ENCODE results near the gene ALG8. TPM values are rescaled to one million over a fixed set of nuclear protein-coding genes. Genes with fewer than 3 reads are reported as not detected.

ALG8 gene
- total RNA-seq, 3 donors from 2014 or later (not counting 1 experiment from before 2014, with no cell fraction given), result 19.2 to 20.1 (median 19.8) TPM

- H3K27me3 Mint-ChIP-seq (ENCODE audit: low read depth in 2 of 2), result no peaks in the 10 kb centered on the region
- no peaks in the 10 kb centered on the region for H3K27me3 ChIP-seq (ENCODE audit: control insufficient read depth, insufficient read depth, low read length)
- no peaks in the 10 kb centered on the region for H3K9me3 Mint-ChIP-seq
- no peaks in the 10 kb centered on the region for H3K4me1 Mint-ChIP-seq
- H3K36me3 ChIP-seq (ENCODE audit: control insufficient read depth, insufficient read depth, low read length), result no peaks in the 10 kb centered on the region
- H3K4me3 Mint-ChIP-seq, result no peak overlapping the region
- no peaks in the 10 kb centered on the region for H3K4me1 ChIP-seq (ENCODE audit: control insufficient read depth, insufficient read depth, low read length)
- TF ChIP-seq CTCF (IDR thresholded peaks at IDR 0.05), result no peak
- ATAC-seq (no peak), DNase-seq (no peak)
- no peak overlapping the region for H3K27ac Mint-ChIP-seq
- H3K9me3 ChIP-seq (ENCODE audit: control insufficient read depth, insufficient read depth, low read length), result no peaks in the 10 kb centered on the region
- H3K4me3 ChIP-seq (ENCODE audit: low read length), result no peak overlapping the region
- intact Hi-C loops (cut with micrococcal nuclease), result no loop called here
- H3K27ac ChIP-seq (ENCODE audit: low read length), result no peak overlapping the region
- WGBS (ENCODE audit: insufficient coverage), result 80% methylated on average over 2 of the region's 3 CpGs
- H3K36me3 Mint-ChIP-seq, result no peaks in the 10 kb centered on the region
Observed at GRCh38 chr11:78056093-78056492, 83.3 kb downstream of the ALG8 start.

- TF ChIP-seq CTCF (IDR thresholded peaks at IDR 0.05), result no peak
- no peaks in the 10 kb centered on the region for H3K4me1 ChIP-seq (ENCODE audit: control insufficient read depth, insufficient read depth, low read length)
- no peaks in the 10 kb centered on the region for H3K36me3 ChIP-seq (ENCODE audit: control insufficient read depth, insufficient read depth, low read length)
- no peak for DNase-seq
- no peaks in the 10 kb centered on the region for H3K4me1 Mint-ChIP-seq
- no peaks in the 10 kb centered on the region for H3K36me3 Mint-ChIP-seq
- H3K27ac ChIP-seq (ENCODE audit: low read length), result no peak overlapping the region
- H3K27ac Mint-ChIP-seq, result no peak overlapping the region
- intact Hi-C loops (cut with micrococcal nuclease), result no loop called here
- H3K4me3 ChIP-seq (ENCODE audit: low read length), result no peak overlapping the region
- H3K9me3 ChIP-seq (ENCODE audit: control insufficient read depth, insufficient read depth, low read length), result no peaks in the 10 kb centered on the region
- no peak overlapping the region for H3K4me3 Mint-ChIP-seq
- H3K9me3 Mint-ChIP-seq, result no peaks in the 10 kb centered on the region
- WGBS (ENCODE audit: insufficient coverage), result 90% methylated on average over 4 of the region's 4 CpGs
- ATAC-seq, result no peak
- no peaks in the 10 kb centered on the region for H3K27me3 Mint-ChIP-seq (ENCODE audit: low read depth in 2 of 2)
- no peaks in the 10 kb centered on the region for H3K27me3 ChIP-seq (ENCODE audit: control insufficient read depth, insufficient read depth, low read length)
Observed at GRCh38 chr11:78054971-78055370, 84.5 kb downstream of the ALG8 start.

GRCh38 chr11:78050964-78051831, 88.2 kb downstream of the ALG8 start:
- intact Hi-C loops (cut with micrococcal nuclease), result no loop called here
- H3K27me3 Mint-ChIP-seq (ENCODE audit: low read depth in 2 of 2), result no peaks in the 10 kb centered on the region
- Histone ChIP-seq H3K27me3 (ENCODE audit: control insufficient read depth, insufficient read depth, low read length) (no peaks in the 10 kb centered on the region), H3K9me3 (ENCODE audit: control insufficient read depth, insufficient read depth, low read length) (no peaks in the 10 kb centered on the region), H3K27ac (ENCODE audit: low read length) (no peak overlapping the region), H3K36me3 (ENCODE audit: control insufficient read depth, insufficient read depth, low read length) (no peaks in the 10 kb centered on the region), H3K4me3 (ENCODE audit: low read length) (no peak overlapping the region), H3K4me1 (ENCODE audit: control insufficient read depth, insufficient read depth, low read length) (no peaks in the 10 kb centered on the region)
- no peak overlapping the region for H3K4me3 Mint-ChIP-seq
- ATAC-seq (no peak), DNase-seq (no peak)
- 78% methylated on average over 4 of the region's 6 CpGs for WGBS (ENCODE audit: insufficient coverage)
- no peak for TF ChIP-seq CTCF (IDR thresholded peaks at IDR 0.05)
- H3K9me3 Mint-ChIP-seq, result no peaks in the 10 kb centered on the region
- H3K27ac Mint-ChIP-seq, result no peak overlapping the region
- H3K36me3 Mint-ChIP-seq, result no peaks in the 10 kb centered on the region
- H3K4me1 Mint-ChIP-seq, result peaks cover 3% of the 10 kb centered on the region in 2 donors

Other genes with a start within 250 kb of the ALG8 start
- 10 to 100 TPM; 65.2 to 97.8 (median 67.5) TPM for gene INTS4, start 145.0 kb downstream of the ALG8 start, total RNA-seq
- gene KCTD14, start 116.3 kb downstream of the ALG8 start, total RNA-seq, result under 1 TPM in 2 of 3 donors, not detected in 1; 0.28 to 0.32 TPM
- gene THRSP, start 75.8 kb downstream of the ALG8 start, total RNA-seq, result not detected
- gene NDUFC2, start 59.8 kb downstream of the ALG8 start, total RNA-seq, result 10 to 100 TPM; 51.8 to 75.4 (median 60.2) TPM
- 1 to 10 TPM; 1.7 to 2.7 (median 2.2) TPM for gene KCTD21, start 49.0 kb upstream of the ALG8 start, total RNA-seq
- gene USP35, start 49.3 kb upstream of the ALG8 start, total RNA-seq, result 1 to 10 TPM; 6.1 to 8.5 (median 8.1) TPM